Neural progenitor cell (in vitro differentiated cells): ENCODE results near the gene SACM1L.

Source experiments
- EZH2 ChIP-seq: fragments of 200-600 bp; sonication (generic); IDR thresholded peaks from 2 replicates; pipeline ENCODE4 v1.6.1; 2017; ENCODE audit warnings: antibody characterized with exemption, mild to moderate bottlenecking, moderate library complexity
- TF ChIP-seq, protein P1 (sequence below): fragments of 200-600 bp; sonication (generic); IDR thresholded peaks from 2 replicates; pipeline ENCODE4 v1.5.1; 2017; ENCODE audit warnings: antibody characterized with exemption, mild to moderate bottlenecking

DNA sequence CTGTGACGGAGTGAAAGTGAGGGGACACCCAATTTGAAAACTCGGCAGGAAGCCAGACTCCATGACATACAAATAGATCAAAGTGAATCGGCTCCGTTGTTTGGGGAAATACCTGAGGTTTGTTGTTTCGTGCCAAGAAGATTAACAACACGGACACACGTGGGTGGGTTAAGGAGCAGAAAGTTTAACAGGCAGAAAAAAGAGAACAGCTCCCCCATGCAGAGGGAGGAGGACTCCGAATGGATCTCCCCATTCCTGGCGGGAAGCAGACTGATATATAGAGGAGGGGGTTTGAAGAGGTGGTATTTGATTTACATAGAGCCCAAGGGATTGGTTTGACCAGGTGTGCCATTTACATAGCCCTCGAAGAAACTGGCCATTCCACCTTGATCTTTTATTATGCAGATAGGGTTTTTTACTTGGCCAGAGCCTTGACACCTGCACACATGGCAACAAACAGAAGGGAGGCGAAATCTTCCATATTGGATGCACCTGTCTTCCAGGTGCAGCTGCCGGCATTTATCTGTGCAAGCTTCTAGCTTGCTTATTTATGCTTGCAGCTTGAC is 4.8 kb upstream of the SACM1L start:
- TF ChIP-seq, protein P1, sequence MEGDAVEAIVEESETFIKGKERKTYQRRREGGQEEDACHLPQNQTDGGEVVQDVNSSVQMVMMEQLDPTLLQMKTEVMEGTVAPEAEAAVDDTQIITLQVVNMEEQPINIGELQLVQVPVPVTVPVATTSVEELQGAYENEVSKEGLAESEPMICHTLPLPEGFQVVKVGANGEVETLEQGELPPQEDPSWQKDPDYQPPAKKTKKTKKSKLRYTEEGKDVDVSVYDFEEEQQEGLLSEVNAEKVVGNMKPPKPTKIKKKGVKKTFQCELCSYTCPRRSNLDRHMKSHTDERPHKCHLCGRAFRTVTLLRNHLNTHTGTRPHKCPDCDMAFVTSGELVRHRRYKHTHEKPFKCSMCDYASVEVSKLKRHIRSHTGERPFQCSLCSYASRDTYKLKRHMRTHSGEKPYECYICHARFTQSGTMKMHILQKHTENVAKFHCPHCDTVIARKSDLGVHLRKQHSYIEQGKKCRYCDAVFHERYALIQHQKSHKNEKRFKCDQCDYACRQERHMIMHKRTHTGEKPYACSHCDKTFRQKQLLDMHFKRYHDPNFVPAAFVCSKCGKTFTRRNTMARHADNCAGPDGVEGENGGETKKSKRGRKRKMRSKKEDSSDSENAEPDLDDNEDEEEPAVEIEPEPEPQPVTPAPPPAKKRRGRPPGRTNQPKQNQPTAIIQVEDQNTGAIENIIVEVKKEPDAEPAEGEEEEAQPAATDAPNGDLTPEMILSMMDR = no peak
- TF ChIP-seq EZH2 = no peak
